K562 (cell line): ENCODE measurements around the gene CFAP97D1. TPM values are rescaled to one million over a fixed set of nuclear protein-coding genes. Genes with fewer than 3 reads are reported as not detected.

Source experiments
- ATAC-seq: fragments of 200-7000 bp; cut with Tn5 transposase; 3 replicates; pipeline ENCODE4 v1.9.1; 2020; ENCODE audit warnings: moderate library complexity
- BruUV-seq: library from RNA; stranded (reverse); fragments of 400-500 nt; replicated peaks from 2 replicates; lab custom pipeline; 2021; lab: Mats Ljungman, UMichigan
- CTCF ChIA-PET: fragments of 300-600 bp; formaldehyde crosslinking; extraction: SDS; loops from one replicate; lab custom pipeline; 2021; ENCODE audit warnings: low intra/inter-chr PET ratio; lab: Yijun Ruan, JAX
- POLR2A ChIA-PET: fragments of 300-600, 350-650 bp; sonication (Branson Sonifier 250); formaldehyde crosslinking; extraction: SDS; loops from one replicate; lab custom pipeline; 2021; ENCODE audit warnings: antibody characterized with exemption, inconsistent platforms; lab: Yijun Ruan, JAX
- DNase-seq, 4 experiments: peaks; one replicate each; pipeline versions ENCODE4 v3.0.0 to v3.0.0-alpha.2; 2011 to 2018; ENCODE audit warnings: low spot score in 3 of 4, mixed read lengths in 3 of 4; ENCODE audit errors: extremely low read depth in 1 of 4
- FAIRE-seq: peaks from 2 replicates; lab custom pipeline; 2011; peaks lifted over from hg19 to GRCh38; lab: Jason Lieb, UNC
- H2AFZ ChIP-seq: 2 replicates; pipeline ENCODE4 v1.6.0; 2011; ENCODE audit warnings: low read depth, low read length, control low read depth, inconsistent platforms
- H3K27ac ChIP-seq: fragments of 200-600 bp; 3 replicates; pipeline ENCODE4 v1.8.0; 2011; ENCODE audit warnings: low read depth, mild to moderate bottlenecking, control low read depth, inconsistent platforms, low read length, moderate library complexity, mixed read lengths; ENCODE audit errors: extremely low read depth
- H3K27me3 ChIP-seq, 2 experiments: fragments of 300-600 bp in 1 of 2; 2 replicates in 1 of 2; 3 replicates in 1 of 2; pipeline versions ENCODE4 v1.6.0 to v1.8.0; 2011; ENCODE audit warnings: inconsistent platforms in 2 of 2, low read length in 2 of 2, mild to moderate bottlenecking in 1 of 2, mixed read lengths in 1 of 2, moderate library complexity in 1 of 2; ENCODE audit not compliant: control insufficient read depth in 2 of 2, insufficient read depth in 2 of 2
- H3K36me3 ChIP-seq: fragments of 300-600 bp; 3 replicates; pipeline ENCODE4 v1.8.0; 2011; ENCODE audit warnings: mild to moderate bottlenecking, low read length, inconsistent platforms; ENCODE audit not compliant: control insufficient read depth, insufficient read depth
- H3K4me1 ChIP-seq, 2 experiments: fragments of 200-600 bp in 1 of 2; replicated peaks in 1 of 2; 2 replicates in 1 of 2; 3 replicates in 1 of 2; pipeline versions ENCODE4 v1.5.1 to v1.8.0; 2011; ENCODE audit warnings: inconsistent platforms in 2 of 2, low read length in 2 of 2, mild to moderate bottlenecking in 1 of 2, mixed read lengths in 1 of 2, moderate library complexity in 1 of 2; ENCODE audit not compliant: control insufficient read depth in 2 of 2, insufficient read depth in 2 of 2
- H3K4me2 ChIP-seq: 2 replicates; pipeline ENCODE4 v1.6.1; 2011; ENCODE audit warnings: low read length, control low read depth, inconsistent platforms, mixed read lengths; ENCODE audit not compliant: insufficient read depth
- H3K4me3 ChIP-seq: fragments of 200-600 bp; sonication (generic), shearing (Covaris generic); 2 replicates; pipeline ENCODE4 v1.5.1; 2016; ENCODE audit warnings: control low read depth, inconsistent platforms
- H3K79me2 ChIP-seq: fragments of 200-600 bp; 3 replicates; pipeline ENCODE4 v1.8.0; 2011; ENCODE audit warnings: low read length, inconsistent platforms; ENCODE audit not compliant: control insufficient read depth, insufficient read depth
- H3K9ac ChIP-seq, 2 experiments: 2 replicates each; pipeline versions ENCODE4 v1.6.0 to v1.6.1; 2011; ENCODE audit warnings: low read depth in 2 of 2, low read length in 2 of 2, control low read depth in 1 of 2, inconsistent platforms in 1 of 2, mild to moderate bottlenecking in 1 of 2, mixed read lengths in 1 of 2; ENCODE audit not compliant: insufficient read depth in 1 of 2
- H3K9me1 ChIP-seq: one replicate; pipeline ENCODE4 v1.6.0; 2011; ENCODE audit warnings: inconsistent platforms, mild to moderate bottlenecking, low read length, moderate library complexity; ENCODE audit not compliant: control insufficient read depth, insufficient read depth
- H3K9me3 ChIP-seq: replicated peaks from 2 replicates; pipeline ENCODE4 v1.5.1; 2011; ENCODE audit warnings: low read depth, low read length, inconsistent platforms; ENCODE audit not compliant: control insufficient read depth, insufficient read depth
- H4K20me1 ChIP-seq: replicated peaks from 2 replicates; pipeline ENCODE4 v1.6.1; 2011; ENCODE audit warnings: low read length, inconsistent platforms, mixed read lengths; ENCODE audit not compliant: control insufficient read depth, insufficient read depth
- BHLHE40 ChIP-seq: IDR thresholded peaks from 2 replicates; pipeline ENCODE4 v1.6.1; 2011; ENCODE audit warnings: low read length, improper control_type of control experiment
- EP400 ChIP-seq: fragments of 450-650 bp; IDR thresholded peaks from 2 replicates; pipeline ENCODE4 v1.6.1; 2017; ENCODE audit warnings: antibody characterized with exemption, mild to moderate bottlenecking, moderate library complexity
- EZH2 ChIP-seq: IDR thresholded peaks from 2 replicates; pipeline ENCODE4 v1.6.1; 2012; ENCODE audit warnings: low read depth, mild to moderate bottlenecking, inconsistent platforms, low read length, borderline replicate concordance
- FOXK2 ChIP-seq, 2 experiments: fragments of 450-650 bp; IDR thresholded peaks in 1 of 2; conservative IDR thresholded peaks in 1 of 2; 2 replicates each; pipeline ENCODE4 v1.6.1; 2016; ENCODE audit warnings: low read depth in 2 of 2, mild to moderate bottlenecking in 1 of 2
- L3MBTL2 ChIP-seq: fragments of 450-650 bp; IDR thresholded peaks from 2 replicates; pipeline ENCODE4 v1.6.1; 2016; ENCODE audit warnings: mild to moderate bottlenecking, moderate library complexity
- NEUROD1 ChIP-seq: fragments of 150-350 bp; IDR thresholded peaks from 2 replicates; pipeline ENCODE4 v1.6.1; 2014; ENCODE audit warnings: borderline replicate concordance, low read length, low read depth; ENCODE audit not compliant: partially characterized antibody
- NR2C2 ChIP-seq, 2 experiments: fragments of 200-800 bp in 1 of 2; sonication (Bioruptor generic) in 1 of 2; sonication (generic) in 1 of 2; formaldehyde crosslinking in 1 of 2; IDR thresholded peaks; 2 replicates each; pipeline versions ENCODE4 v1.6.1 to v1.8.0; 2016 to 2022; ENCODE audit warnings: mild to moderate bottlenecking in 1 of 2, missing compliant biosample characterization in 1 of 2, missing genetic modification characterization in 1 of 2, missing genetic modification reagents in 1 of 2
- PHF20 ChIP-seq: fragments of 450-650 bp; IDR thresholded peaks from 2 replicates; pipeline ENCODE4 v1.6.1; 2018; ENCODE audit not compliant: partially characterized antibody
- RBBP5 ChIP-seq: fragments of 200-600 bp; sonication (generic); IDR thresholded peaks from 2 replicates; pipeline ENCODE4 v1.6.1; 2012; ENCODE audit warnings: borderline replicate concordance, mild to moderate bottlenecking, low read length, control low read depth, inconsistent platforms; ENCODE audit not compliant: insufficient read depth, poor library complexity, severe bottlenecking
- ZBTB7A ChIP-seq: IDR thresholded peaks from 2 replicates; pipeline ENCODE4 v1.6.1; 2011; ENCODE audit warnings: low read depth, mild to moderate bottlenecking, low read length, moderate library complexity, borderline replicate concordance; ENCODE audit not compliant: control insufficient read depth
- ZNF12 ChIP-seq: sonication (generic); formaldehyde crosslinking; IDR thresholded peaks from 2 replicates; pipeline ENCODE4 v1.4.0; 2020; ENCODE audit warnings: mild to moderate bottlenecking, missing genetic modification reagents
- ZNF263 ChIP-seq: sonication (generic); formaldehyde crosslinking; IDR thresholded peaks from 2 replicates; pipeline ENCODE4 v1.8.0; 2022; ENCODE audit warnings: mild to moderate bottlenecking, missing genetic modification reagents, borderline replicate concordance
- WGBS: fragments of 100-300 bp; shearing (Covaris generic); methylation state at CpG from one replicate; pipeline ENCODE4 v1.1.6; 2016; ENCODE audit warnings: low coverage, mixed read lengths; ENCODE audit not compliant: insufficient coverage; ENCODE audit errors: missing lambda C conversion rate; 5-methylcytosine and 5-hydroxymethylcytosine counted together
- in situ Hi-C: fragments of 300-500 bp; cut with MboI; formaldehyde crosslinking; loops from 4 replicates; pipeline ENCODE4 v1.15.0; 2018; ENCODE audit warnings: inconsistent platforms, mixed read lengths
- intact Hi-C: fragments of 100-400 bp; cut with micrococcal nuclease; formaldehyde crosslinking; loops from 2 replicates; pipeline ENCODE4 v1.14.2; 2022
- polyA plus RNA-seq, 8 experiments: library from polyadenylated mRNA; depleted of rRNA in 4 of 8; stranded (reverse) in 5 of 8; unstranded in 3 of 8; fragments of >200 nt; fragmentation: Nextera tagmentation in 2 of 8; fragmentation: Illumina TruSeq in 1 of 8; extraction: Ambion mirVana in 2 of 8; extraction: Trizol in 1 of 8; gene quantifications; 2 replicates each; pipeline versions ENCODE4 v1.2.1 to v1.2.3, GENCODE V29; 2011 to 2014; ENCODE audit warnings: inconsistent platforms in 1 of 8, missing spikeins in 1 of 8
- total RNA-seq, 7 experiments: library from RNA; depleted of rRNA in 6 of 7; stranded (reverse); fragments of >200 nt in 6 of 7; fragmentation: Illumina TruSeq in 2 of 7; extraction: Trizol in 2 of 7; gene quantifications; 2 replicates each; pipeline versions ENCODE4 v1.2.1 to v1.2.3, GENCODE V29; 2011 to 2021; ENCODE audit warnings: low replicate concordance in 1 of 7
- TF ChIP-seq, protein P1 (sequence below): fragments of 450-650 bp; IDR thresholded peaks from 2 replicates; pipeline ENCODE4 v1.6.1; 2016
- TF ChIP-seq, protein P2 (sequence below): fragments of 450-650 bp; formaldehyde crosslinking; conservative IDR thresholded peaks from 2 replicates; pipeline ENCODE4 v1.4.0; 2022; ENCODE audit warnings: mild to moderate bottlenecking, missing genetic modification characterization
- TF ChIP-seq, protein P3 (sequence below): sonication (generic); formaldehyde crosslinking; IDR thresholded peaks from 2 replicates; pipeline ENCODE4 v1.8.0; 2022; ENCODE audit warnings: missing genetic modification reagents, mild to moderate bottlenecking, moderate library complexity, borderline replicate concordance

Gene CFAP97D1
- total and polyA plus RNA-seq, 9 of the 15 experiments (the other 6 are each of a cell fraction or from before 2014, with no cell fraction given) = not detected

GRCh38 chr17:43831633-43832032 is 51.4 kb downstream of the CFAP97D1 start (continued):
- TF ChIP-seq FOXK2 (conservative IDR thresholded peaks at IDR 0.05 in 1 of 2, IDR thresholded peaks at IDR 0.05 in 1 of 2; ENCODE audit: low read depth in 2 of 2) = no peak

DNA sequence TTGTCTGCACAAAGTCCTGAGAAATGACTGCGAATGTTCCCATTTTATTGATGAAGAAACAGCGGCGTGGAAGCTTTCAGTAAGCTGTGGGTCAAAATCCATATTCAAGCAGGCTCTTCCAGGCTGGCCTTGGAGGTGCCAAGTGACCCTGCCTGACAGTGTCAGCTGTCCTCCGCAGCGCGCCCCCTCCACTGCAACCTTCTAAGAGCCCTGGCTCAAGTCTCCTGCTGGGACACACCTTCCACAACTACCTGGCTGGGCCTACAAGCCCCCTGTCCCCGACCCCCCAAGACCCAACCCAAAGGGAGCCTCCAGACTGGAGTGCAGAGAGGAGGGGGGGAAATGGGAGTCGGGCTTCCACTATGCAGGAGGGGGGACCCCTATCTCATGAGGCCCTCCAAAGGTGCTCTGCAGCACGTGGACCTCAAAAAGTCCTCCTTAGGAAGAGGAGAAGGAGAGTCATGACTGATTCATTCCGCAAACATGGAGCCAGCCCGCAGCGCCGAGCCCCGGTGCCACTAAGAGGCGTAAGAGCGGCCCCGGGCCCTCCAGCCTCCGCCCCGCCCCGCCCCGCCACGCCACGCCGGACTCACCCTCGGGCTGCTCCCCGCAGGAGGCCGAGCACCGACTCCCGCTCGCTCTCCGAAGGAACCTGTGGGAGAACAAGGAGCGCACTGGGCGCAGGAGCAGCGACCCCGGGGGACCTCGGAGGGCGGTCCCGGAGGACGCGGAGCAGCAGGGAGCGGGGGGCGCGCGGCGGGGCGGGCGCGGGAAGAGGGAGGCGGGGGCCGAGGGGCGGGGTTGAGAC is 52.1 kb downstream of the CFAP97D1 start:
- 18% methylated on average over 29 of the region's 51 CpGs for WGBS
- peak; percentile 83 for ATAC-seq
- peak overlapping the region; percentile 61 for H3K4me3 ChIP-seq
- peaks cover 0 to 10% of the 10 kb centered on the region in 2 experiments; a peak in 1 of 5 replicates for H3K27me3 ChIP-seq
- no peak for FAIRE-seq
- H3K4me1 ChIP-seq = peaks cover 5 to 22% of the 10 kb centered on the region in 2 experiments
- H3K27ac ChIP-seq = peak overlapping the region; percentile 55; the same call in 2 of the 3 replicates
- H3K4me2 ChIP-seq = peak overlapping the region; percentile 63
- H4K20me1 ChIP-seq = no peaks in the 10 kb centered on the region; the same call in 1 of the 2 replicates
- in situ Hi-C loops (no loop called here), intact Hi-C loops (no loop called here)
- H3K36me3 ChIP-seq = peaks cover 3% of the 10 kb centered on the region; the same call in 1 of the 3 replicates
- H3K9me3 ChIP-seq = peaks cover 5% of the 10 kb centered on the region
- CTCF ChIA-PET = no interaction called here
- DNase-seq = peak in 2 of 4 experiments; percentile 57 to 78
- H3K9ac ChIP-seq = peak overlapping the region; percentile 51 to 90; a peak in 3 of 4 replicates
- peak overlapping the region; percentile 92 for H2AFZ ChIP-seq
- no peaks in the 10 kb centered on the region for H3K9me1 ChIP-seq
- H3K79me2 ChIP-seq = no peaks in the 10 kb centered on the region
- no TSS peak for BruUV-seq
- POLR2A ChIA-PET = interaction anchor here (1.1 to 1.6 kb wide), 3 partner anchors 9 to 47 kb away, joined by 3 to 5 read pairs (median 3); no protein-coding TSS in a partner anchor
- TF ChIP-seq L3MBTL2 (peak; percentile 7; the same call in 1 of the 2 replicates), RBBP5 (peak; percentile 53), EZH2 (no peak), EP400 (peak; percentile 37; the same call in 1 of the 2 replicates), ZNF263 (0 out of 2 replicates have a peak, but pooled peaks have one; percentile 10), BHLHE40 (no peak), PHF20 (no peak), NR2C2 (CRISPR knock-in tag; IDR thresholded peaks at IDR 0.05) (no peak), NR2C2 (tag; IDR thresholded peaks at IDR 0.05) (no peak), ZBTB7A (0 out of 2 replicates have a peak, but pooled peaks have one; percentile 24), ZNF12 (CRISPR knock-in tag) (no peak), NEUROD1 (no peak)
- TF ChIP-seq, protein P1, sequence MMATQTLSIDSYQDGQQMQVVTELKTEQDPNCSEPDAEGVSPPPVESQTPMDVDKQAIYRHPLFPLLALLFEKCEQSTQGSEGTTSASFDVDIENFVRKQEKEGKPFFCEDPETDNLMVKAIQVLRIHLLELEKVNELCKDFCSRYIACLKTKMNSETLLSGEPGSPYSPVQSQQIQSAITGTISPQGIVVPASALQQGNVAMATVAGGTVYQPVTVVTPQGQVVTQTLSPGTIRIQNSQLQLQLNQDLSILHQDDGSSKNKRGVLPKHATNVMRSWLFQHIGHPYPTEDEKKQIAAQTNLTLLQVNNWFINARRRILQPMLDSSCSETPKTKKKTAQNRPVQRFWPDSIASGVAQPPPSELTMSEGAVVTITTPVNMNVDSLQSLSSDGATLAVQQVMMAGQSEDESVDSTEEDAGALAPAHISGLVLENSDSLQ = no peak
- TF ChIP-seq, protein P2, sequence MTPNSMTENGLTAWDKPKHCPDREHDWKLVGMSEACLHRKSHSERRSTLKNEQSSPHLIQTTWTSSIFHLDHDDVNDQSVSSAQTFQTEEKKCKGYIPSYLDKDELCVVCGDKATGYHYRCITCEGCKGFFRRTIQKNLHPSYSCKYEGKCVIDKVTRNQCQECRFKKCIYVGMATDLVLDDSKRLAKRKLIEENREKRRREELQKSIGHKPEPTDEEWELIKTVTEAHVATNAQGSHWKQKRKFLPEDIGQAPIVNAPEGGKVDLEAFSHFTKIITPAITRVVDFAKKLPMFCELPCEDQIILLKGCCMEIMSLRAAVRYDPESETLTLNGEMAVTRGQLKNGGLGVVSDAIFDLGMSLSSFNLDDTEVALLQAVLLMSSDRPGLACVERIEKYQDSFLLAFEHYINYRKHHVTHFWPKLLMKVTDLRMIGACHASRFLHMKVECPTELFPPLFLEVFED = no peak
- TF ChIP-seq, protein P3, sequence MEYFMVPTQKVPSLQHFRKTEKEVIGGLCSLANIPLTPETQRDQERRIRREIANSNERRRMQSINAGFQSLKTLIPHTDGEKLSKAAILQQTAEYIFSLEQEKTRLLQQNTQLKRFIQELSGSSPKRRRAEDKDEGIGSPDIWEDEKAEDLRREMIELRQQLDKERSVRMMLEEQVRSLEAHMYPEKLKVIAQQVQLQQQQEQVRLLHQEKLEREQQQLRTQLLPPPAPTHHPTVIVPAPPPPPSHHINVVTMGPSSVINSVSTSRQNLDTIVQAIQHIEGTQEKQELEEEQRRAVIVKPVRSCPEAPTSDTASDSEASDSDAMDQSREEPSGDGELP (CRISPR knock-in tag) = no peak
